22Rv1 (cell line): ENCODE results near the gene GFRA1.

Source experiments
- H3K27ac ChIP-seq: fragments of 450-650 bp; 2 replicates; pipeline ENCODE4 v1.5.1; 2017
- ZFX ChIP-seq: fragments of 450-650 bp; IDR thresholded peaks from 2 replicates; pipeline ENCODE4 v1.6.1; 2017; ENCODE audit warnings: antibody characterized with exemption, borderline replicate concordance
- TF ChIP-seq, protein P1 (sequence below): fragments of 450-650 bp; IDR thresholded peaks from 2 replicates; pipeline ENCODE4 v1.5.1; 2017; ENCODE audit warnings: mild to moderate bottlenecking

The GFRA1 gene

DNA sequence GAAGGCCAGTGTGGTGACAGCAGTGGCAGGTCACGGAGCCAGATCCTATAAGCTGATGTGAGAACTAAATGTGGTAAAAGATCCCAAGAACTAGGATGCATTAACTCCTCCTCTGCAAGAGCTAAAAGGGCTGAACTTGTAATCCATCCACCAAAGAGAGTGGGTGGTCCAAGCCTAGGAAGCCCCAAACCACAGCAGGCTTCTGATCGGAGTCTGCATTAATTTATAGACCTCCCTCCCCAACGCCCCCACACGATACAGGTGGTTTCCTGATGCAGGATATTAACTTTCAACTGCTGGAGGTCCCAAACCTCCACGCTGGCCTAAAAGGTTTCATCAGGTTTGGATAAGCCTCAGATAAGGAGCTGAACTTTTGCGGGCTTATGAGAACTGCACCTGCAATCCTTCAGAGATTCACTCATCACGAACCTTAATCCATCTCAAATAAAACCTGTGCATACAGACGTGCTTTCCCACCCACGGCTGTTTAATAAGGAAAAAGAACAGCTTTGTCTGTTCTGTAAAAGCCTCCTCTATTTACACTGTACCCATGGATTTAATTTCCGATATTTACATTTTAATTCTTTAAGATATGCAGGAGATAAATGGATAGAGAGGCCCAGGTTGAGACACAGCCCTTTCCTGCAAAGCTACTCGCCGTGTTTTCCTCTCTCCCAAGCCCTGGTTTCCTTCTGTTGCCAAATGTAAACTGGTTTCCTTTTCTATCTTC lies 74.9 kb downstream of the GFRA1 start:
- TF ChIP-seq ZFX = no peak
- TF ChIP-seq, protein P1, sequence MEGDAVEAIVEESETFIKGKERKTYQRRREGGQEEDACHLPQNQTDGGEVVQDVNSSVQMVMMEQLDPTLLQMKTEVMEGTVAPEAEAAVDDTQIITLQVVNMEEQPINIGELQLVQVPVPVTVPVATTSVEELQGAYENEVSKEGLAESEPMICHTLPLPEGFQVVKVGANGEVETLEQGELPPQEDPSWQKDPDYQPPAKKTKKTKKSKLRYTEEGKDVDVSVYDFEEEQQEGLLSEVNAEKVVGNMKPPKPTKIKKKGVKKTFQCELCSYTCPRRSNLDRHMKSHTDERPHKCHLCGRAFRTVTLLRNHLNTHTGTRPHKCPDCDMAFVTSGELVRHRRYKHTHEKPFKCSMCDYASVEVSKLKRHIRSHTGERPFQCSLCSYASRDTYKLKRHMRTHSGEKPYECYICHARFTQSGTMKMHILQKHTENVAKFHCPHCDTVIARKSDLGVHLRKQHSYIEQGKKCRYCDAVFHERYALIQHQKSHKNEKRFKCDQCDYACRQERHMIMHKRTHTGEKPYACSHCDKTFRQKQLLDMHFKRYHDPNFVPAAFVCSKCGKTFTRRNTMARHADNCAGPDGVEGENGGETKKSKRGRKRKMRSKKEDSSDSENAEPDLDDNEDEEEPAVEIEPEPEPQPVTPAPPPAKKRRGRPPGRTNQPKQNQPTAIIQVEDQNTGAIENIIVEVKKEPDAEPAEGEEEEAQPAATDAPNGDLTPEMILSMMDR = no peak

DNA sequence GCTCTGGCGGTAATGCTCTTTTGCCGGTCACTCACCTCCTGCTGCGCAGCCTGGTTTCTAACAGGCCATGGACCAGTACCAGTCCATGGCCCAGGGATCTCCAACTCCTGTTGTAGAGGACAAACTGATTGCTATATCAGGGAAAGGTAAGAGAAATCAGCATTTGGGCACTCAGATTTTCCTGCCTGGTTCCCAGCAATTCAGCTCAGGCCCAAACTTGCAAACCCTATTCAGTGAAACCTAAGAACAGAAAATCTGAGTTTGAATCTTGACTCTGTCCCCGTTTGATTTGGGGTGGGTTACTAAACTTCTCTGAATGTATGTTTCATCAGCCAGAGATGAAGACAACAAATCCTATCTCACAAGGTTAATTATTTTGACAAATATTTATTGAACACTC lies 77.4 kb downstream of the GFRA1 start:
- no peak overlapping the region for H3K27ac ChIP-seq
- TF ChIP-seq, protein P1 = no peak
- no peak for TF ChIP-seq ZFX

More for the DNA sequence above, 74.9 kb downstream of the GFRA1 start:
- no peak overlapping the region for H3K27ac ChIP-seq

DNA sequence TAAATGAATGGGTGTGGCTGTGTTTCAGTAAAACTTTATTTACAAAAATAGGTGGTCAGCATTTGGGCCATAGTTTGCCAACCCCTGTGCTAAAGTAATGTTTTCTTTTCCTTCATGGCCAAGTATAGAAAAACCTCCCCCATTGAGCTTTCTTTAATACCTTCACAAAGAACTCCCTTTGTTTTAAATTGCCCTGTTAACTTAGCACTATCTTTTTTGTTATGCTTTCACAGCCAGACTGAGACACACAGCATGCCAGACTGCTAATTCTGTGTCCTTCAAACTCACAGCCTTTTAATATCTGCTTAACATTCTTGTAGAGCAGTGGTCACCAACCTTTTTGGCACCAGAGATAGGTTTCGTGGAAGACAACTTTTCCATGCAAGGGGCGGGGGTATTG lies 78.0 kb downstream of the GFRA1 start:
- H3K27ac ChIP-seq = no peak overlapping the region
- no peak for TF ChIP-seq ZFX
- TF ChIP-seq, protein P1 = no peak

DNA sequence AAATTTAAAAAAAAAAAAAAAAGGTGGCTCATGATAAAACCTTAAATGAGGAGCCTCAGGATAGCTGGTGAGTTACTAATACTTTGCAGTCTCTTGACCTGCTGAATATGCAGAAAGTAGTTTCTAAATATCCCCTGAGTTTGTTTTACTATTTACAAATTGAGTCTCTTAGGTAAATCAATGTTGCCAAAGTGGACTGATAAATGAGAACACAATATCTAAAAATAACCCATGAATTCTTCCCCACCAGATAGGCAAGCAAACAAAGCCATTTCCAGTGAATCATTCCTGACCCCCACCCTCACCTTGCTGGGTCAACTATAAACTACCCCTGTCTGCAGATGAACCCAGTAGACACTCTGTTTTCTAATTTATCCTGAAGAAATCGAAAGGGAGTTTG lies 78.9 kb downstream of the GFRA1 start:
- TF ChIP-seq ZFX = no peak
- TF ChIP-seq, protein P1 = no peak
- no peak overlapping the region for H3K27ac ChIP-seq

DNA sequence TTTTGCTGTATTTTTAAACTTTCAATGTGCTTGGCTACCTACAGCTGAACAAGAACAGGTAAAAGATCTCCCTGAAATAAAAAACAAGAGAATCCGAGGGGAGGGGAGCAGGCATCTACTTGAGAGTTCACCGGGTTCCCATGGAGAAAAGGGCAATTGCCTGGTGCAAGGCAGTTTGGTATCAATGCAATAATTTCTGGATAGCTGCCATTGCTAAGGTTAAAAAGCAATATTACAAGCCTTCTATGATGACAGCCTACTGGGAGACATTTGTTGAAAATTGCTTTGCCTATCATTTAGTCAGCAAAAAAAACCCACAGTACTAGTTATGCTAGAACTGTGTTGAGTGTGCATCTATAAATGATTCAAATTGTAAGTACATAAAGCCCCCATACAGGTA lies 82.1 kb downstream of the GFRA1 start:
- H3K27ac ChIP-seq = no peak overlapping the region
- no peak for TF ChIP-seq ZFX
- TF ChIP-seq, protein P1 = no peak

DNA sequence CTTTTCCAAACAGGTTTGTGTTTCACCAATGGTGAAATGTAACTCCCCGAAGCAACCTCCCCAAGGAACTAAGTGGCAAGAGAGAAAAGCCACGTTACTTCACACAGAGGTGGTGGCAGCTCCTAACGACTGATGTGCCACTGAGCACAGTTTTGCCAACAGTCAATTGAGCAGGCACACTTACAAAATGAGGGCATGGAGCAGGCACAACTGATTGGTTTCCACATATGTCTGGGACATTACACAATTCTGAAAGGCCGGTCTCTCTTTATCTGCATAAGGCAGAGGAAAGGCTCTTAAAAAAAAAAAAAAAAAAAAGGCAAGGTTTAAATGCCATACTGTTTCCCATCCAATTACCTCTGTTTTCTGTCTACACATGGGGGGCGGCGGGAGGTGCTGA lies 86.7 kb downstream of the GFRA1 start:
- no peak for TF ChIP-seq ZFX
- TF ChIP-seq, protein P1 = no peak
- no peak overlapping the region for H3K27ac ChIP-seq

DNA sequence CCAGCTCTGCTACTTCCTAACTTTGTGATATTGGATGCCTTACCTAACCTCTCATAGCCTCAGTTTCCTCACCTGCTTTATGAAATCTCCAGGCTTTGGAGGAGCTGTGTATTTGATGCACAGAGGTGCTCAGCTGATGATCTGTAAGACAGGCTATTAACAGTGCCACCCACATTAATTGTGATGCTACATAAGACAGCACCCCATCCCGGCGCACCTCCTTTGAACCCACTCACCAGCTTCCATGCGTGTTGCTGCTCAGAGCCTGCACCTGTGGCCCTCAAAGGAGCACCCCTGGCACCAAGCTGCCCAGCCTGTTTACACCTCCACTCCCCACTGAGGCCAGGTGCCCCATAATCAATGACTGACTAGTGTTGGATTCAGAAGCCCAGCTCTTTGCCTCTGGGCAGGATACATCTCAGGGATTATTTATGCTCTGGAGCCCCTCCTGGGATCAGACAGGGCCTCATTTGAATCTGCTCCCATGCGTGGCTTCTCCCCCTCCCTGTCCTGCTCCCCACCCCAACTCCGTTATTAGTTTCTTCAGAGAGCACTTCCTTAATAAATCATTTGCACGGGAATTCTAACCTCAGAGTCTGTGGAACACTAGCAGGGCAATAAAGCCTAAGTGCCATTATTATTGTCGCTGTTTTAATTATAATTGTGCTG lies 87.7 kb downstream of the GFRA1 start:
- no peak for TF ChIP-seq ZFX
- TF ChIP-seq, protein P1 = no peak
- no peak overlapping the region for H3K27ac ChIP-seq
